ENCODE results near the gene FAM174C.
A peak's percentile ranks its signal among the peaks of the same experiment; 100 is the strongest.

The FAM174C gene

GRCh38 chr19:1275976-1276627, 772 bp downstream of the FAM174C start:
- DNase-seq = no peak

GRCh38 chr19:1276628-1277022, 1.3 kb downstream of the FAM174C start:
- no peak for DNase-seq

- no peak for DNase-seq
Measured at GRCh38 chr19:1277061-1277460, 1.7 kb downstream of the FAM174C start.

- no peak for DNase-seq
Measured at GRCh38 chr19:1278074-1278473, 2.7 kb downstream of the FAM174C start.

GRCh38 chr19:1278713-1279660, 3.7 kb downstream of the FAM174C start:
- DNase-seq = no peak

- DNase-seq = peak; percentile 70
Measured at GRCh38 chr19:1279782-1280341, 4.5 kb downstream of the FAM174C start.

- DNase-seq = no peak
Measured at GRCh38 chr19:1280636-1281568, 5.6 kb downstream of the FAM174C start.

GRCh38 chr19:1281569-1282287, 6.4 kb downstream of the FAM174C start:
- no peak for DNase-seq

GRCh38 chr19:1282588-1283206, 7.4 kb downstream of the FAM174C start:
- no peak for DNase-seq

- DNase-seq = no peak
Measured at GRCh38 chr19:1283207-1283916, 8.0 kb downstream of the FAM174C start.

GRCh38 chr19:1283917-1284292, 8.6 kb downstream of the FAM174C start:
- no peak for DNase-seq

GRCh38 chr19:1284293-1284978, 9.1 kb downstream of the FAM174C start:
- no peak for DNase-seq

- DNase-seq = no peak
Measured at GRCh38 chr19:1284979-1285736, 9.8 kb downstream of the FAM174C start.

- no peak for DNase-seq
Measured at GRCh38 chr19:1285737-1286360, 10.5 kb downstream of the FAM174C start, which contains the start of gene EFNA2. TSS of gene EFNA2 (plus strand) at chr19:1285873. CDS start at chr19:1286169, 296 bp downstream.

- no peak for DNase-seq
Measured at GRCh38 chr19:1286487-1287353, 11.4 kb downstream of the FAM174C start.

GRCh38 chr19:1287354-1288225, 12.3 kb downstream of the FAM174C start:
- DNase-seq = no peak

GRCh38 chr19:1288226-1288612, 12.9 kb downstream of the FAM174C start:
- DNase-seq = no peak

Measured in NCI-H1694 (cell line).